Ectodermal cell (in vitro differentiated cells): ENCODE data around the gene MSMO1. TPM values are rescaled to one million over a fixed set of nuclear protein-coding genes. Genes with fewer than 3 reads are reported as not detected.
"Not testable (repeated sequence)": the region's sequence is repeated elsewhere in the genome, so short reads cannot be mapped to it uniquely, and the experiment has no call there.

Experiments
- H3K27ac ChIP-seq: 2 replicates; pipeline ENCODE4 v1.7.0; 2013; ENCODE audit warnings: mild to moderate bottlenecking, low read depth, low read length; ENCODE audit not compliant: insufficient read depth, poor library complexity, severe bottlenecking
- H3K27me3 ChIP-seq: 2 replicates; pipeline ENCODE4 v1.7.0; 2013; ENCODE audit warnings: mild to moderate bottlenecking, low read length; ENCODE audit not compliant: insufficient read depth, control insufficient read depth, poor library complexity, severe bottlenecking
- H3K36me3 ChIP-seq: one replicate; pipeline ENCODE4 v1.7.0; 2013; ENCODE audit warnings: low read length; ENCODE audit not compliant: control insufficient read depth, insufficient read depth
- H3K4me1 ChIP-seq: one replicate; pipeline ENCODE4 v1.7.0; 2013; ENCODE audit warnings: low read length; ENCODE audit not compliant: control insufficient read depth, insufficient read depth
- H3K4me3 ChIP-seq: 2 replicates; pipeline ENCODE4 v1.7.0; 2013; ENCODE audit warnings: low read depth, low read length, control low read depth; ENCODE audit not compliant: insufficient read depth
- H3K9me3 ChIP-seq: 2 replicates; pipeline ENCODE4 v1.7.0; 2013; ENCODE audit warnings: mild to moderate bottlenecking, low read length, moderate library complexity; ENCODE audit not compliant: control insufficient read depth
- WGBS, 2 experiments: methylation state at CpG; one replicate each; pipeline ENCODE4 v1.1.7; 2013; ENCODE audit warnings: missing lambda C conversion rate in 2 of 2; 5-methylcytosine and 5-hydroxymethylcytosine counted together
- polyA plus RNA-seq, 4 experiments: library from polyadenylated mRNA; stranded (reverse); fragments of 50-300 nt; gene quantifications; one replicate each; pipeline ENCODE4 v1.2.3, GENCODE V29; 2013

The MSMO1 gene
- polyA plus RNA-seq (2013, experiment 1 of 4): 166 TPM
- polyA plus RNA-seq (2013, experiment 2 of 4): 122 TPM
- polyA plus RNA-seq (2013, experiment 3 of 4): 88.9 TPM
- polyA plus RNA-seq (2013, experiment 4 of 4): 94.1 TPM

GRCh38 chr4:165327211-165328100 is at the start of gene MSMO1:
Gene MSMO1 (plus strand): TSS chr4:165327669. CDS start chr4:165333371, 5,702 bp downstream.
- Histone ChIP-seq H3K4me1 (peaks cover 10% of the 10 kb centered on the region), H3K27ac (peak within 1 kb of the TSS; percentile 56), H3K27me3 (no peaks in the 10 kb centered on the region), H3K9me3 (no peaks in the 10 kb centered on the region), H3K4me3 (peak within 1 kb of the TSS; percentile 74), H3K36me3 (no peaks in the 10 kb centered on the region)
- WGBS, 2 experiments: 0% methylated on average over 76 of the region's 76 CpGs

GRCh38 chr4:165279531-165279930 is 47.9 kb upstream of the MSMO1 start:
- H3K4me1 ChIP-seq, H3K27ac ChIP-seq, H3K9me3 ChIP-seq, H3K36me3 ChIP-seq, H3K27me3 ChIP-seq, H3K4me3 ChIP-seq: not testable (repeated sequence)
- WGBS, 2 experiments: 90 to 92% methylated on average over 20 of the region's 20 CpGs

GRCh38 chr4:165284697-165285096 is 42.8 kb upstream of the MSMO1 start:
- not testable (repeated sequence) for H3K36me3 ChIP-seq, H3K27me3 ChIP-seq, H3K27ac ChIP-seq, H3K4me1 ChIP-seq, H3K4me3 ChIP-seq, H3K9me3 ChIP-seq
- 92 to 100% methylated on average over 3 of the region's 3 CpGs for WGBS, 2 experiments

GRCh38 chr4:165286619-165287340 is 40.7 kb upstream of the MSMO1 start:
- not testable (repeated sequence) for H3K36me3 ChIP-seq, H3K4me1 ChIP-seq, H3K4me3 ChIP-seq, H3K27ac ChIP-seq, H3K27me3 ChIP-seq, H3K9me3 ChIP-seq
- WGBS, 2 experiments: 89 to 96% methylated on average over 4 of the region's 4 CpGs

- Histone ChIP-seq H3K27ac (no peak overlapping the region), H3K27me3 (no peaks in the 10 kb centered on the region)
Observed at GRCh38 chr4:165288226-165288625, 39.2 kb upstream of the MSMO1 start.

GRCh38 chr4:165288639-165289422 is 38.6 kb upstream of the MSMO1 start:
- Histone ChIP-seq H3K36me3 (no peaks in the 10 kb centered on the region), H3K27me3 (no peaks in the 10 kb centered on the region), H3K27ac (no peak overlapping the region), H3K4me3 (no peak overlapping the region), H3K4me1 (no peaks in the 10 kb centered on the region), H3K9me3 (no peaks in the 10 kb centered on the region)

More at GRCh38 chr4:165288226-165288625, 39.2 kb upstream of the MSMO1 start:
- H3K36me3 ChIP-seq: no peaks in the 10 kb centered on the region
- H3K4me1 ChIP-seq: no peaks in the 10 kb centered on the region
- 65 to 96% methylated on average over 2 to 3 of the region's 3 CpGs for WGBS, 2 experiments
- no peak overlapping the region for H3K4me3 ChIP-seq
- H3K9me3 ChIP-seq: no peaks in the 10 kb centered on the region

GRCh38 chr4:165289423-165289785 is 38.1 kb upstream of the MSMO1 start:
- Histone ChIP-seq H3K4me3 (no peak overlapping the region), H3K27ac (no peak overlapping the region), H3K27me3 (no peaks in the 10 kb centered on the region), H3K4me1 (no peaks in the 10 kb centered on the region), H3K36me3 (no peaks in the 10 kb centered on the region), H3K9me3 (no peaks in the 10 kb centered on the region)

GRCh38 chr4:165293061-165293460 is 34.4 kb upstream of the MSMO1 start:
- Histone ChIP-seq H3K36me3 (peaks cover 4% of the 10 kb centered on the region), H3K9me3 (no peaks in the 10 kb centered on the region), H3K4me1 (no peaks in the 10 kb centered on the region), H3K4me3 (no peak overlapping the region), H3K27me3 (no peaks in the 10 kb centered on the region), H3K27ac (no peak overlapping the region)
- 98 to 99% methylated on average over 4 to 6 of the region's 6 CpGs for WGBS, 2 experiments

- Histone ChIP-seq H3K27ac (no peak overlapping the region), H3K9me3 (no peaks in the 10 kb centered on the region), H3K4me3 (no peak overlapping the region), H3K4me1 (no peaks in the 10 kb centered on the region), H3K27me3 (no peaks in the 10 kb centered on the region), H3K36me3 (peaks cover 4% of the 10 kb centered on the region)
- WGBS, 2 experiments: 97 to 100% methylated on average over 2 of the region's 2 CpGs
Observed at GRCh38 chr4:165293927-165294649, 33.4 kb upstream of the MSMO1 start.
